GM19463 (cell line): ENCODE measurements around the gene ZNF624.
"Not testable (repeated sequence)": the region's sequence is repeated elsewhere in the genome, so short reads cannot be mapped to it uniquely, and the experiment has no call there.

ENCODE experiments used
- ATAC-seq: cut with Tn5 transposase; IDR thresholded peaks from one replicate; pipeline ENCODE4 v1.9.1; 2021; ENCODE audit warnings: mild to moderate bottlenecking, moderate library complexity; ENCODE audit not compliant: unreplicated experiment

ZNF624 gene

GRCh38 chr17:16653367-16654041 is at the start of gene ZNF624:
TSS of gene ZNF624 (minus strand) at chr17:16653850.
- peak; percentile 94 for ATAC-seq

GRCh38 chr17:16697603-16698002 is 44.0 kb upstream of the ZNF624 start:
- ATAC-seq = not testable (repeated sequence)

- ATAC-seq = not testable (repeated sequence)
Measured at GRCh38 chr17:16690447-16690846, 36.8 kb upstream of the ZNF624 start.

- not testable (repeated sequence) for ATAC-seq
Measured at GRCh38 chr17:16689731-16690281, 36.2 kb upstream of the ZNF624 start, which contains the start of gene CCDC144A. TSS of gene CCDC144A (plus strand) at chr17:16690241. CDS start at chr17:16690401, 160 bp downstream.

- not testable (repeated sequence) for ATAC-seq
Measured at GRCh38 chr17:16687151-16687550, 33.5 kb upstream of the ZNF624 start.

- not testable (repeated sequence) for ATAC-seq
Measured at GRCh38 chr17:16686019-16686418, 32.4 kb upstream of the ZNF624 start.

- ATAC-seq = not testable (repeated sequence)
Measured at GRCh38 chr17:16683290-16684138, 29.9 kb upstream of the ZNF624 start.

GRCh38 chr17:16676676-16677268 is 23.1 kb upstream of the ZNF624 start:
- ATAC-seq = no peak

- ATAC-seq = not testable (repeated sequence)
Measured at GRCh38 chr17:16666907-16667636, 13.4 kb upstream of the ZNF624 start.

- ATAC-seq = not testable (repeated sequence)
Measured at GRCh38 chr17:16666553-16666906, 12.9 kb upstream of the ZNF624 start.

- ATAC-seq = no peak
Measured at GRCh38 chr17:16662936-16663335, 9.3 kb upstream of the ZNF624 start.

GRCh38 chr17:16661217-16661616 is 7.6 kb upstream of the ZNF624 start:
- ATAC-seq = no peak

- ATAC-seq = no peak
Measured at GRCh38 chr17:16652847-16653366, 743 bp downstream of the ZNF624 start.

- no peak for ATAC-seq
Measured at GRCh38 chr17:16652252-16652651, 1.4 kb downstream of the ZNF624 start.

GRCh38 chr17:16649585-16649984 is 4.1 kb downstream of the ZNF624 start:
- no peak for ATAC-seq

GRCh38 chr17:16639438-16639837 is 14.2 kb downstream of the ZNF624 start:
- ATAC-seq = no peak

- no peak for ATAC-seq
Measured at GRCh38 chr17:16623282-16623681, 30.4 kb downstream of the ZNF624 start.

GRCh38 chr17:16622540-16623277 is 30.9 kb downstream of the ZNF624 start:
- no peak for ATAC-seq

GRCh38 chr17:16617481-16618060 is 36.1 kb downstream of the ZNF624 start:
- ATAC-seq = no peak
